ENCODE measurements around the gene ZBTB43. TPM values are rescaled to one million over a fixed set of nuclear protein-coding genes. Genes with fewer than 3 reads are reported as not detected.
"Not testable (repeated sequence)": the region's sequence is repeated elsewhere in the genome, so short reads cannot be mapped to it uniquely, and the experiment has no call there.

The ZBTB43 gene
- total and polyA plus RNA-seq, 5 donors from 2014 or later, result 4.5 to 38.0 (median 7.1) TPM

DNA sequence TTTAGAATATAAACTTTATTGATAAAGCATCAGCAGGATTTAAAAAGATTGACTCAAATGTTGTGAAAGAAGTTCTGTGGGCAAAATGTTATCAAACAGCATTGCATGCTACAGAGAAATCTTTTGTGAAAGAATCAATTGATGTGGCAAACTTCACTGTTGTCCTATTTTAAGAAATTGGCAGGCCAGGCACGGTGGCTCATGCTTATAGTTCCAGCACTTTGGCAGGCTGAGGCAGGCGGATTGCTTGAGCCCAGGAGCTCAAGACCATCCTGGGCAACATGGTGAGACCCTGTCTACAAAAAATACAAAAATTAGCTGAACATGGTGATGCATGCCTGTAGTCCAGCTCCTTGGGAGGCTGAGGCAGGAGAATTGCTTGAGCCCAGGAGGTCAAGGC lies 17.4 kb downstream of the ZBTB43 start:
- Histone ChIP-seq H3K27ac (ENCODE audit: insufficient read depth, low read length, poor library complexity, severe bottlenecking) (no peak overlapping the region), H3K36me3 (ENCODE audit: control insufficient read depth, insufficient read depth, low read length) (peaks cover 41% of the 10 kb centered on the region), H3K4me1 (ENCODE audit: control insufficient read depth, insufficient read depth, low read length, poor library complexity, severe bottlenecking) (no peaks in the 10 kb centered on the region), H3K4me3 (ENCODE audit: low read depth, low read length) (no peak overlapping the region), H3K27me3 (ENCODE audit: control insufficient read depth, insufficient read depth, low read length) (no peaks in the 10 kb centered on the region), H3K9me3 (ENCODE audit: control insufficient read depth in 2 of 2, low read length in 2 of 2) (peaks cover 5 to 14% of the 10 kb centered on the region in 2 experiments)
- Mint-ChIP-seq H3K4me3 (no peak overlapping the region), H3K36me3 (peaks cover 45% of the 10 kb centered on the region), H3K27me3 (no peaks in the 10 kb centered on the region), H3K9me3 (peaks cover 0 to 11% (median 8%) of the 10 kb centered on the region in 7 donors), H3K4me1 (peaks cover 33 to 52% (median 36%) of the 10 kb centered on the region in 4 donors), H3K27ac (no peak overlapping the region)
- no peak for ATAC-seq (ENCODE audit: low read depth in 2 of 2)
- no peak for DNase-seq

DNA sequence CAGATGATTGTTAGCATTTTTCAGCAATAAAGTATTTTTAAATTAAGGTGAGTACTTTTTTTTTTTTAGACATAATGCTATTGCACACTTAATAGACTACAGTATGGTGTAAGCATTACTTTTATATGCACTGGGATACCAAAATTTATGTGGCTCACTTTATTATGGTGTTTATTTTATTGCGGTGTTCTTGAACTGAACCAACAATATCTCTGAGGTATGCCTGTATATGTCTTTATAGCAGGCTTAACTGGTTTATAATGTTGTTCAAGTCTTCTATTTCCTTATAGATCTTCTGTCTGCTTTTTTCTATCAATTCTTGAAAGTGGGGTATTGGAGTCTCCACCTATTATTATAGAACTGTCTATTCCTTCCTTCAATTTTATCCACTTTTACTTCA lies 18.0 kb downstream of the ZBTB43 start:
- Mint-ChIP-seq H3K9me3 (peaks cover 0 to 11% (median 8%) of the 10 kb centered on the region in 7 donors), H3K36me3 (peaks cover 45% of the 10 kb centered on the region), H3K4me1 (peaks cover 33 to 52% (median 36%) of the 10 kb centered on the region in 4 donors), H3K27me3 (no peaks in the 10 kb centered on the region), H3K4me3 (no peak overlapping the region), H3K27ac (no peak overlapping the region)
- Histone ChIP-seq H3K27me3 (ENCODE audit: control insufficient read depth, insufficient read depth, low read length) (no peaks in the 10 kb centered on the region), H3K4me1 (ENCODE audit: control insufficient read depth, insufficient read depth, low read length, poor library complexity, severe bottlenecking) (no peaks in the 10 kb centered on the region), H3K27ac (ENCODE audit: insufficient read depth, low read length, poor library complexity, severe bottlenecking) (no peak overlapping the region), H3K9me3 (ENCODE audit: control insufficient read depth in 2 of 2, low read length in 2 of 2) (peaks cover 5 to 13% of the 10 kb centered on the region in 2 experiments), H3K36me3 (ENCODE audit: control insufficient read depth, insufficient read depth, low read length) (peaks cover 39% of the 10 kb centered on the region), H3K4me3 (ENCODE audit: low read depth, low read length) (no peak overlapping the region)
- ATAC-seq (ENCODE audit: low read depth in 2 of 2) (no peak), DNase-seq (no peak)

DNA sequence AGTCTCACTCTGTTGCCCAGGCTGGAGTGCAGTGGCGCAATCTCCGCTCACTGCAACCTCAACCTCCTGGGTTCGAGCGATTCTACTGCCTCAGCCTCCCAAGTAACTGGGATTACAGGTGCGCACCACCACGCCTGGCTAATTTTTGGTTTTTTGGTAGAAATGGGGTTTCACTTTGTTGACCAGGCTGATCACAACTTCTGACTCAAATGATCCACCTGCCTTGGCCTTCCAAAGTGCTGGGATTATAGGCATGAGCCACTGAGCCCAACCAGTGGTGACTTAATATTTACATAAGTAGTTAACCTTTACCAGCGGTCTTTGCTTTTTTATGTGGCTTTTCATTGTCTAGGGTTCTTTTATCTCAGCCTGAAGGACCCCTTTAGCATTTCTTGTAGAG lies 19.2 kb downstream of the ZBTB43 start:
- ATAC-seq (ENCODE audit: low read depth in 2 of 2); H3K27me3 Mint-ChIP-seq: not testable (repeated sequence)

DNA sequence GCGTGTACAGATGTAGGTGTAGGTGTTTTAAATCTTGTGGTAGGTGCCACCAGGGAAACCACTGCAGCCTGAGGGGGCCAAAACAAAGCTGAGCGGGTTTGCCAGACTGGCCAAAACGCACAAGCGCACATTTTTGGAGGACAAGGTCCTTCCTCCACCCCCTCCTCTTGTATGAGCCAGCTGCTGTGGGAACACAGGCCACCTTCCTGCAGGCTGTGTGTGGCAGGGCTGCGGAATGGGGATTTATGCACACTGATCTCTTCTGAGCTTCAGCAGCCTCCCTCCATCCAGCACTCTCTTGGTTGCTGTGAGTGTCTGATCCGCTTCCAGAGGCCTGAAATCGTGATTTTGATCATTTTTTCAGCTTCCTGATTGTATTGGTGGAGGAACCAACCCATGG lies 22.4 kb downstream of the ZBTB43 start:
- Mint-ChIP-seq H3K4me1 (peaks cover 33 to 46% (median 37%) of the 10 kb centered on the region in 4 donors), H3K36me3 (peaks cover 31% of the 10 kb centered on the region), H3K27ac (no peak overlapping the region), H3K9me3 (peaks cover 0 to 2% (median 0%) of the 10 kb centered on the region in 7 donors), H3K27me3 (no peaks in the 10 kb centered on the region), H3K4me3 (no peak overlapping the region)
- Histone ChIP-seq H3K9me3 (ENCODE audit: control insufficient read depth in 2 of 2, low read length in 2 of 2) (no peaks in the 10 kb centered on the region), H3K4me1 (ENCODE audit: control insufficient read depth, insufficient read depth, low read length, poor library complexity, severe bottlenecking) (no peaks in the 10 kb centered on the region), H3K27me3 (ENCODE audit: control insufficient read depth, insufficient read depth, low read length) (no peaks in the 10 kb centered on the region), H3K36me3 (ENCODE audit: control insufficient read depth, insufficient read depth, low read length) (peaks cover 25% of the 10 kb centered on the region), H3K27ac (ENCODE audit: insufficient read depth, low read length, poor library complexity, severe bottlenecking) (no peak overlapping the region), H3K4me3 (ENCODE audit: low read depth, low read length) (no peak overlapping the region)
- ATAC-seq (ENCODE audit: low read depth in 2 of 2) (no peak), DNase-seq (no peak)

More for the DNA sequence above, 19.2 kb downstream of the ZBTB43 start:
- not testable (repeated sequence) for H3K4me3 Mint-ChIP-seq; H3K9me3 ChIP-seq (ENCODE audit: control insufficient read depth in 2 of 2, low read length in 2 of 2); H3K9me3 Mint-ChIP-seq; H3K4me1 ChIP-seq (ENCODE audit: control insufficient read depth, insufficient read depth, low read length, poor library complexity, severe bottlenecking); DNase-seq; H3K27me3 ChIP-seq (ENCODE audit: control insufficient read depth, insufficient read depth, low read length); H3K27ac ChIP-seq (ENCODE audit: insufficient read depth, low read length, poor library complexity, severe bottlenecking); H3K4me3 ChIP-seq (ENCODE audit: low read depth, low read length); H3K27ac Mint-ChIP-seq
- peaks cover 27 to 45% (median 37%) of the 10 kb centered on the region in 4 donors for H3K4me1 Mint-ChIP-seq
- peaks cover 36% of the 10 kb centered on the region for H3K36me3 Mint-ChIP-seq
- H3K36me3 ChIP-seq (ENCODE audit: control insufficient read depth, insufficient read depth, low read length), result peaks cover 31% of the 10 kb centered on the region

DNA sequence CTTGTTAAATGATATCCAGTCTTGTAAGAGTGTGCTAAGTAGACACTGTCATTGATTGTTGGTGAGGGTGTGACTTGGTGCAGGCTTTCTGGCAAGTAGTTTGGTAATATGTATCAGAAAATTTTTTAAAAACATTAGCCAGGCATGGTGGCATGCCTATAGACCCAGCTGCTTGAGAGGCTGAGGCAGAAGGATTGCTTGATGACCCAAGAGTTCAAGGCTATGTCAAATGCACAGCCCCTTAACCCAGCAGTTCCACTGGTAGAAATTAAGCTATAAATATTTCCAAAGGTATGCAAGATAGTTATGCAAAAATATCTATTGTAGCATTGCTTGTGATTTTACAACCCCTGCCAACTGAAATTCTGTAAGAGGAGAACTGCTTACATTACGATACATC lies 24.2 kb downstream of the ZBTB43 start:
- H3K36me3 ChIP-seq (ENCODE audit: control insufficient read depth, insufficient read depth, low read length), result peaks cover 33% of the 10 kb centered on the region
- Mint-ChIP-seq H3K4me3 (no peak overlapping the region), H3K4me1 (peaks cover 29 to 41% (median 31%) of the 10 kb centered on the region in 4 donors), H3K36me3 (peaks cover 43% of the 10 kb centered on the region), H3K27me3 (no peaks in the 10 kb centered on the region), H3K9me3 (peaks cover 0 to 2% (median 0%) of the 10 kb centered on the region in 7 donors), H3K27ac (no peak overlapping the region)
- no peaks in the 10 kb centered on the region for H3K4me1 ChIP-seq (ENCODE audit: control insufficient read depth, insufficient read depth, low read length, poor library complexity, severe bottlenecking)
- no peak overlapping the region for H3K4me3 ChIP-seq (ENCODE audit: low read depth, low read length)
- H3K27me3 ChIP-seq (ENCODE audit: control insufficient read depth, insufficient read depth, low read length), result no peaks in the 10 kb centered on the region
- ATAC-seq (ENCODE audit: low read depth in 2 of 2) (no peak), DNase-seq (no peak)
- H3K27ac ChIP-seq (ENCODE audit: insufficient read depth, low read length, poor library complexity, severe bottlenecking), result no peak overlapping the region
- no peaks in the 10 kb centered on the region for H3K9me3 ChIP-seq (ENCODE audit: control insufficient read depth in 2 of 2, low read length in 2 of 2)

DNA sequence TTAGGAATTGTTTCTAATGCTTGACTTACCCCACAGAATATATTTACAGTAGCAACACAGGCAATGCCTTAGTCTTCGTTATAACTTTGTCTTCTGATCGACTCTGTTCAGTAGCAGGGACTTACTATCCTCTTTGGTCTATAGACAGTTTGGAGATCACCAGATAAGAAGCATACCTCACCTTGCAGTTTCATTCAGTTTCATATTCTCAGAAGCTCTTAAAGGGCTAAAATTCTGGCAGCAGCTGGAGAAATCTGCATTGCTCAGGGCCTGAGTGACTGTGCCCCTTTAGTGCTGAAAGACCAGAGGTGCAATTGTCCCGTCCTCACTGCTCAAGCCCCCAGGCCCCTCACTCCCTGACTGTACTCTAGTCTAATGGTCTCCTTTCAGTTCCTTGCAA lies 26.0 kb downstream of the ZBTB43 start:
- Mint-ChIP-seq H3K4me3 (no peak overlapping the region), H3K27me3 (no peaks in the 10 kb centered on the region), H3K9me3 (no peaks in the 10 kb centered on the region), H3K27ac (peak overlapping the region in 2 of 3 donors; percentile 58 to 59), H3K36me3 (peaks cover 43% of the 10 kb centered on the region), H3K4me1 (peaks cover 30 to 41% (median 34%) of the 10 kb centered on the region in 4 donors)
- H3K9me3 ChIP-seq (ENCODE audit: control insufficient read depth in 2 of 2, low read length in 2 of 2), result no peaks in the 10 kb centered on the region
- DNase-seq (peak in 1 of 3 donors; percentile 51), ATAC-seq (ENCODE audit: low read depth in 2 of 2) (no peak)
- no peaks in the 10 kb centered on the region for H3K27me3 ChIP-seq (ENCODE audit: control insufficient read depth, insufficient read depth, low read length)
- no peak overlapping the region for H3K27ac ChIP-seq (ENCODE audit: insufficient read depth, low read length, poor library complexity, severe bottlenecking)
- no peaks in the 10 kb centered on the region for H3K4me1 ChIP-seq (ENCODE audit: control insufficient read depth, insufficient read depth, low read length, poor library complexity, severe bottlenecking)
- peaks cover 38% of the 10 kb centered on the region for H3K36me3 ChIP-seq (ENCODE audit: control insufficient read depth, insufficient read depth, low read length)
- H3K4me3 ChIP-seq (ENCODE audit: low read depth, low read length), result no peak overlapping the region

DNA sequence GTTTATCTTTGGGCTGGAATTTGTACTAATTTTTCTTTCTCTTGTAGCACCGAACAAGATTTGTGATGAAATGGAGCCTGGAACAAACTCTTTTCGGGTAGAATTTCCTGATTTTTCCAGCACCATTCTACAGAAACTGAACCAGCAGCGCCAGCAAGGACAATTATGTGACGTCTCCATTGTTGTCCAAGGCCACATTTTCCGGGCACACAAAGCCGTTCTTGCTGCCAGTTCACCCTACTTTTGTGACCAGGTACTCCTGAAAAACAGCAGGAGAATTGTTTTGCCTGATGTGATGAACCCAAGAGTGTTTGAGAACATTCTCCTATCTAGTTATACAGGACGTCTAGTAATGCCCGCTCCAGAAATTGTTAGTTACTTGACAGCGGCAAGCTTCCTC lies 27.6 kb downstream of the ZBTB43 start:
- Histone ChIP-seq H3K27me3 (ENCODE audit: control insufficient read depth, insufficient read depth, low read length) (no peaks in the 10 kb centered on the region), H3K9me3 (ENCODE audit: control insufficient read depth in 2 of 2, low read length in 2 of 2) (no peaks in the 10 kb centered on the region), H3K4me3 (ENCODE audit: low read depth, low read length) (no peak overlapping the region), H3K27ac (ENCODE audit: insufficient read depth, low read length, poor library complexity, severe bottlenecking) (no peak overlapping the region), H3K4me1 (ENCODE audit: control insufficient read depth, insufficient read depth, low read length, poor library complexity, severe bottlenecking) (no peaks in the 10 kb centered on the region), H3K36me3 (ENCODE audit: control insufficient read depth, insufficient read depth, low read length) (peaks cover 42% of the 10 kb centered on the region)
- Mint-ChIP-seq H3K36me3 (peaks cover 42% of the 10 kb centered on the region), H3K27me3 (no peaks in the 10 kb centered on the region), H3K4me1 (peaks cover 29 to 44% (median 35%) of the 10 kb centered on the region in 4 donors), H3K4me3 (no peak overlapping the region), H3K9me3 (no peaks in the 10 kb centered on the region), H3K27ac (no peak overlapping the region)
- ATAC-seq (ENCODE audit: low read depth in 2 of 2), result no peak
- DNase-seq, result no peak

DNA sequence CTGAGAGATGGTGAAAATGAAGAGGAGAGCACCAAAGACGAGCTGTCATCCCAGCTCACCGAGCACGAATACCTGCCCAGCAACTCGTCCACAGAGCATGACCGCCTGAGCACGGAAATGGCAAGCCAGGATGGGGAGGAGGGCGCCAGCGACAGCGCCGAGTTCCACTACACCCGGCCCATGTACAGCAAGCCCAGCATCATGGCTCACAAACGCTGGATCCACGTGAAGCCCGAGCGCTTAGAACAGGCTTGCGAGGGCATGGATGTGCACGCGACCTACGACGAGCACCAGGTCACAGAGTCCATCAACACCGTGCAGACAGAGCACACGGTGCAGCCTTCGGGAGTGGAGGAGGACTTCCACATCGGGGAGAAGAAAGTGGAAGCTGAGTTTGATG lies 28.2 kb downstream of the ZBTB43 start:
- ATAC-seq (ENCODE audit: low read depth in 2 of 2) (no peak), DNase-seq (no peak)
- Histone ChIP-seq H3K4me3 (ENCODE audit: low read depth, low read length) (no peak overlapping the region), H3K9me3 (ENCODE audit: control insufficient read depth in 2 of 2, low read length in 2 of 2) (no peaks in the 10 kb centered on the region), H3K27ac (ENCODE audit: insufficient read depth, low read length, poor library complexity, severe bottlenecking) (no peak overlapping the region), H3K4me1 (ENCODE audit: control insufficient read depth, insufficient read depth, low read length, poor library complexity, severe bottlenecking) (no peaks in the 10 kb centered on the region), H3K36me3 (ENCODE audit: control insufficient read depth, insufficient read depth, low read length) (peaks cover 42% of the 10 kb centered on the region), H3K27me3 (ENCODE audit: control insufficient read depth, insufficient read depth, low read length) (no peaks in the 10 kb centered on the region)
- Mint-ChIP-seq H3K4me1 (peaks cover 33 to 50% (median 38%) of the 10 kb centered on the region in 4 donors), H3K9me3 (no peaks in the 10 kb centered on the region), H3K36me3 (peaks cover 45% of the 10 kb centered on the region), H3K4me3 (no peak overlapping the region), H3K27me3 (no peaks in the 10 kb centered on the region), H3K27ac (peak overlapping the region in 2 of 3 donors; percentile 25 to 71)
